Astrocyte (in vitro differentiated cells and primary cell): ENCODE data around the gene C9orf43. TPM values are rescaled to one million over a fixed set of nuclear protein-coding genes. Genes with fewer than 3 reads are reported as not detected.
"Not testable (repeated sequence)": the region's sequence is repeated elsewhere in the genome, so short reads cannot be mapped to it uniquely, and the experiment has no call there.

Source experiments
- DNase-seq: peaks from one replicate; pipeline ENCODE4 v3.0.0-alpha.2; 2010; ENCODE audit warnings: low read depth
- FAIRE-seq: peaks from 2 replicates; lab custom pipeline; 2011; peaks lifted over from hg19 to GRCh38; lab: Jason Lieb, UNC
- H2AFZ ChIP-seq: 2 replicates; pipeline ENCODE4 v1.6.0; 2012; ENCODE audit warnings: low read depth, low read length, inconsistent platforms
- H3K27ac ChIP-seq: 2 replicates; pipeline ENCODE4 v1.5.1; 2011; ENCODE audit warnings: low read depth, low read length, inconsistent platforms
- H3K27me3 ChIP-seq: 2 replicates; pipeline ENCODE4 v1.6.0; 2011; ENCODE audit warnings: low read length, inconsistent platforms; ENCODE audit not compliant: insufficient read depth
- H3K36me3 ChIP-seq: 2 replicates; pipeline ENCODE4 v1.5.1; 2011; ENCODE audit warnings: low read length, inconsistent platforms; ENCODE audit not compliant: insufficient read depth
- H3K4me1 ChIP-seq: 2 replicates; pipeline ENCODE4 v1.5.1; 2011; ENCODE audit warnings: low read length, inconsistent platforms; ENCODE audit not compliant: insufficient read depth
- H3K4me2 ChIP-seq: 2 replicates; pipeline ENCODE4 v1.6.0; 2012; ENCODE audit warnings: low read length, inconsistent platforms
- H3K4me3 ChIP-seq: 2 replicates; pipeline ENCODE4 v1.5.1; 2011; ENCODE audit warnings: low read depth, mild to moderate bottlenecking, low read length, inconsistent platforms; ENCODE audit not compliant: insufficient read depth
- H3K79me2 ChIP-seq: 2 replicates; pipeline ENCODE4 v1.6.0; 2012; ENCODE audit warnings: mild to moderate bottlenecking, low read length, inconsistent platforms; ENCODE audit not compliant: insufficient read depth
- H3K9ac ChIP-seq: 2 replicates; pipeline ENCODE4 v1.6.0; 2012; ENCODE audit warnings: mild to moderate bottlenecking, low read length, inconsistent platforms
- H3K9me3 ChIP-seq: 2 replicates; pipeline ENCODE4 v1.5.1; 2012; ENCODE audit warnings: low read depth, mild to moderate bottlenecking, low read length, inconsistent platforms; ENCODE audit not compliant: insufficient read depth
- H4K20me1 ChIP-seq: 2 replicates; pipeline ENCODE4 v1.6.0; 2012; ENCODE audit warnings: low read length, inconsistent platforms; ENCODE audit not compliant: insufficient read depth
- H3K27ac Mint-ChIP-seq: one replicate; pipeline ENCODE4 v1.8.0; 2021; ENCODE audit warnings: mild to moderate bottlenecking, mixed read lengths; ENCODE audit not compliant: unreplicated experiment
- H3K27me3 Mint-ChIP-seq: one replicate; pipeline ENCODE4 v1.8.0; 2021; ENCODE audit warnings: low read depth, mixed read lengths; ENCODE audit not compliant: unreplicated experiment
- H3K36me3 Mint-ChIP-seq: one replicate; pipeline ENCODE4 v1.8.0; 2021; ENCODE audit warnings: low read depth, mixed read lengths; ENCODE audit not compliant: unreplicated experiment
- H3K4me1 Mint-ChIP-seq: one replicate; pipeline ENCODE4 v1.8.0; 2021; ENCODE audit warnings: low read depth, mixed read lengths; ENCODE audit not compliant: unreplicated experiment
- H3K4me3 Mint-ChIP-seq: one replicate; pipeline ENCODE4 v1.8.0; 2021; ENCODE audit warnings: mild to moderate bottlenecking, moderate library complexity, mixed read lengths; ENCODE audit not compliant: unreplicated experiment
- H3K9me3 Mint-ChIP-seq: one replicate; pipeline ENCODE4 v1.8.0; 2021; ENCODE audit warnings: mild to moderate bottlenecking, mixed read lengths; ENCODE audit not compliant: unreplicated experiment
- EZH2 ChIP-seq: IDR thresholded peaks from 2 replicates; pipeline ENCODE4 v1.6.1; 2012; ENCODE audit warnings: mild to moderate bottlenecking, low read length, inconsistent platforms; ENCODE audit not compliant: insufficient read depth
- total RNA-seq: library from RNA; stranded (reverse); gene quantifications from 2 replicates; pipeline ENCODE4 v1.2.1, GENCODE V29; 2021
- TF ChIP-seq, protein P1 (sequence below): IDR thresholded peaks from 2 replicates; pipeline ENCODE4 v1.5.1; 2011; ENCODE audit warnings: low read depth, mild to moderate bottlenecking, inconsistent platforms, low read length, moderate library complexity; ENCODE audit not compliant: insufficient read depth

Gene C9orf43
- total RNA-seq, 1 donor from 2014 or later, result 0.66 TPM

GRCh38 chr9:113363336-113363735 lies 47.2 kb upstream of the C9orf43 start:
- no peaks in the 10 kb centered on the region for H3K9me3 Mint-ChIP-seq
- no peak for DNase-seq
- H3K79me2 ChIP-seq, result no peaks in the 10 kb centered on the region
- no peak overlapping the region for H3K4me3 Mint-ChIP-seq
- H3K9ac ChIP-seq, result no peak overlapping the region
- H3K36me3 ChIP-seq, result no peaks in the 10 kb centered on the region
- H3K4me2 ChIP-seq, result no peak overlapping the region
- no peak overlapping the region for H3K27ac Mint-ChIP-seq
- H3K36me3 Mint-ChIP-seq, result no peaks in the 10 kb centered on the region
- no peak for TF ChIP-seq EZH2
- TF ChIP-seq, protein P1, sequence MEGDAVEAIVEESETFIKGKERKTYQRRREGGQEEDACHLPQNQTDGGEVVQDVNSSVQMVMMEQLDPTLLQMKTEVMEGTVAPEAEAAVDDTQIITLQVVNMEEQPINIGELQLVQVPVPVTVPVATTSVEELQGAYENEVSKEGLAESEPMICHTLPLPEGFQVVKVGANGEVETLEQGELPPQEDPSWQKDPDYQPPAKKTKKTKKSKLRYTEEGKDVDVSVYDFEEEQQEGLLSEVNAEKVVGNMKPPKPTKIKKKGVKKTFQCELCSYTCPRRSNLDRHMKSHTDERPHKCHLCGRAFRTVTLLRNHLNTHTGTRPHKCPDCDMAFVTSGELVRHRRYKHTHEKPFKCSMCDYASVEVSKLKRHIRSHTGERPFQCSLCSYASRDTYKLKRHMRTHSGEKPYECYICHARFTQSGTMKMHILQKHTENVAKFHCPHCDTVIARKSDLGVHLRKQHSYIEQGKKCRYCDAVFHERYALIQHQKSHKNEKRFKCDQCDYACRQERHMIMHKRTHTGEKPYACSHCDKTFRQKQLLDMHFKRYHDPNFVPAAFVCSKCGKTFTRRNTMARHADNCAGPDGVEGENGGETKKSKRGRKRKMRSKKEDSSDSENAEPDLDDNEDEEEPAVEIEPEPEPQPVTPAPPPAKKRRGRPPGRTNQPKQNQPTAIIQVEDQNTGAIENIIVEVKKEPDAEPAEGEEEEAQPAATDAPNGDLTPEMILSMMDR, result no peak
- no peaks in the 10 kb centered on the region for H3K9me3 ChIP-seq
- no peaks in the 10 kb centered on the region for H4K20me1 ChIP-seq
- H3K27me3 ChIP-seq, result peaks cover 16% of the 10 kb centered on the region
- no peak for FAIRE-seq
- H3K4me3 ChIP-seq, result no peak overlapping the region
- no peak overlapping the region for H3K27ac ChIP-seq
- peaks cover 4% of the 10 kb centered on the region for H3K4me1 ChIP-seq
- H3K4me1 Mint-ChIP-seq, result peaks cover 4% of the 10 kb centered on the region
- H2AFZ ChIP-seq, result no peak overlapping the region
- H3K27me3 Mint-ChIP-seq, result peaks cover 14% of the 10 kb centered on the region

DNA sequence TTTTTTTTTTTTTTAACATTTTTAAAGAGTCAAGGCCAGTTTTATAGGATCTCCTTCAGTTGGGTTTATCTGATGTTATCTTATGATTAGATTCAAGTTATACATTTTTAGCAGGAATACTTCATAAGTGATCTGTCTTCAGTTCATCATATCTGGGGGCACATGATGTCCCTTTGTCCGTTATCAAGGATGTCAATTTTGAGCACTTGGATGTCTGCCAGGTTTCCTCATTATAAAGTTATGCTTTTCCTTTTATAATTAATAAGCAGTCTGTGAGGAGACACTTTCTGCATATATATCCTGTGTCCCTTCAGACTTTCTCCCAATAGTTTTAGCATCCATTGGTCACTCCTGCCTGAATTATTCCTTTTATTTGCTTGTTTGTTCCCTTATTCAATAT lies 45.6 kb upstream of the C9orf43 start:
- H4K20me1 ChIP-seq, result no peaks in the 10 kb centered on the region
- H3K36me3 ChIP-seq, result no peaks in the 10 kb centered on the region
- no peak overlapping the region for H3K27ac ChIP-seq
- DNase-seq (no peak), FAIRE-seq (no peak)
- peaks cover 8% of the 10 kb centered on the region for H3K27me3 ChIP-seq
- no peaks in the 10 kb centered on the region for H3K79me2 ChIP-seq
- Mint-ChIP-seq H3K27ac (no peak overlapping the region), H3K27me3 (peaks cover 8% of the 10 kb centered on the region), H3K4me3 (no peak overlapping the region), H3K36me3 (no peaks in the 10 kb centered on the region), H3K4me1 (peaks cover 4% of the 10 kb centered on the region), H3K9me3 (no peaks in the 10 kb centered on the region)
- TF ChIP-seq, protein P1, result no peak
- no peak for TF ChIP-seq EZH2
- no peaks in the 10 kb centered on the region for H3K9me3 ChIP-seq
- no peak overlapping the region for H2AFZ ChIP-seq
- H3K9ac ChIP-seq, result no peak overlapping the region
- H3K4me2 ChIP-seq, result no peak overlapping the region
- H3K4me1 ChIP-seq, result peaks cover 4% of the 10 kb centered on the region
- no peak overlapping the region for H3K4me3 ChIP-seq

DNA sequence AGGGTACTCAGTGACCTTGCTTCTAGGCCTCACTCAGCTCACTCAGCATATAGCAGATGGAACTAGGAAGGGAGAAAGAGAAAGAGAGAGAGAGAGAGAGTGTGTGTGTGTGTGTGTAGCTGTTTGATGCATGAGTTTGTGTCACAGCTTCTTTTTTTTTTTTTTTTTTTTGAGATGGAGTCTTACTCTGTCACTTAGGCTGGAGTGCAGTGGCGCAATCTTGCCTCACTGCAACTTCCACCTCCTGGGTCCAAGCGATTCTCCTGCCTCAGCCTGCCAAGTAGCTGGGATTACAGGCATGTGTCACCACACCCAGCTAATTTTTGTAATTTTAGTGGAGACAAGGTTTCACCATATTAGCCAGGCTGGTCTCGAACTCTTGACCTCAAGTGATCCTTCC lies 44.9 kb upstream of the C9orf43 start:
- H3K4me1 Mint-ChIP-seq, H3K27ac Mint-ChIP-seq, H3K27me3 ChIP-seq, H4K20me1 ChIP-seq, H3K4me3 ChIP-seq, H3K36me3 ChIP-seq, DNase-seq, H3K4me2 ChIP-seq, H2AFZ ChIP-seq, H3K79me2 ChIP-seq, H3K4me3 Mint-ChIP-seq, H3K36me3 Mint-ChIP-seq, H3K9me3 ChIP-seq, H3K27ac ChIP-seq, H3K9ac ChIP-seq, FAIRE-seq, H3K4me1 ChIP-seq, H3K27me3 Mint-ChIP-seq, H3K9me3 Mint-ChIP-seq: not testable (repeated sequence)
